Measurements from ENCODE around the gene PTPRG.

PTPRG gene

GRCh38 chr3:61627768-61628185, 66.4 kb downstream of the PTPRG start:
- no peak for TF ChIP-seq CTCF (conservative IDR thresholded peaks at IDR 0.05; ENCODE audit: control insufficient read depth, insufficient read depth, low read depth, low read length)
- peak; percentile 92 for DNase-seq (ENCODE audit: low read depth)
- H3K4me3 ChIP-seq (ENCODE audit: control insufficient read depth, low read depth, low read length) = no peak overlapping the region

GRCh38 chr3:61628636-61629035, 67.3 kb downstream of the PTPRG start:
- no peak for TF ChIP-seq CTCF (conservative IDR thresholded peaks at IDR 0.05; ENCODE audit: control insufficient read depth, insufficient read depth, low read depth, low read length)
- H3K4me3 ChIP-seq (ENCODE audit: control insufficient read depth, low read depth, low read length) = no peak overlapping the region
- DNase-seq (ENCODE audit: low read depth) = no peak

- TF ChIP-seq CTCF (conservative IDR thresholded peaks at IDR 0.05; ENCODE audit: control insufficient read depth, insufficient read depth, low read depth, low read length) = no peak
- DNase-seq (ENCODE audit: low read depth) = no peak
- H3K4me3 ChIP-seq (ENCODE audit: control insufficient read depth, low read depth, low read length) = no peak overlapping the region
These were observed 68.1 kb downstream of the PTPRG start for GRCh38 chr3:61629442-61629841.

- no peak for TF ChIP-seq CTCF (conservative IDR thresholded peaks at IDR 0.05; ENCODE audit: control insufficient read depth, insufficient read depth, low read depth, low read length)
- DNase-seq (ENCODE audit: low read depth) = no peak
These were observed 69.9 kb downstream of the PTPRG start for GRCh38 chr3:61631108-61631769.

GRCh38 chr3:61632568-61633175, 71.3 kb downstream of the PTPRG start:
- DNase-seq (ENCODE audit: low read depth) = peak; percentile 26
- no peak overlapping the region for H3K4me3 ChIP-seq (ENCODE audit: control insufficient read depth, low read depth, low read length)
- TF ChIP-seq CTCF (conservative IDR thresholded peaks at IDR 0.05; ENCODE audit: control insufficient read depth, insufficient read depth, low read depth, low read length) = no peak

More at GRCh38 chr3:61631108-61631769, 69.9 kb downstream of the PTPRG start:
- no peak overlapping the region for H3K4me3 ChIP-seq (ENCODE audit: control insufficient read depth, low read depth, low read length)

- no peak overlapping the region for H3K4me3 ChIP-seq (ENCODE audit: control insufficient read depth, low read depth, low read length)
- no peak for DNase-seq (ENCODE audit: low read depth)
- TF ChIP-seq CTCF (conservative IDR thresholded peaks at IDR 0.05; ENCODE audit: control insufficient read depth, insufficient read depth, low read depth, low read length) = no peak
These were observed 73.3 kb downstream of the PTPRG start for GRCh38 chr3:61634678-61635077.
